ENCODE results near the gene SLC15A5.

DNA sequence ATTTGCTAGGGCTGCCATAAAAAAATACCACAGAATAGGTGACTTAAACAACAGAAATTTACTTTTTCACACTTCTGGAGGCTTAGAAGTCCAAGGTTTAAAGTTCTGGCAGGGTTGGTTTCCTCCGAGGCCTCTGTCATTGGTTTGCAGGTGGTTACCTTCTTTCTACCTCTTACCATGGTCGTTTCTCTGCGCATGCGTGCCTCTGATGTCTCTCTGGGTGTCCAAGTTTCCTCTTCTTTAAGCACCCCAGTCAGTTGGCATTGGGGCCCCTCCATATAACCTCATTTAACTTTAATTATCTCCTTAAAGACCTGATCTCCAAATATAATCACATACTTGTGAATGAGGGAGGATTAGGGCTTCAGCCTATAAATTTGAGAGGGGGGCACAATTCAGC, 103.2 kb downstream of the SLC15A5 start:
- no peak for TF ChIP-seq ZNF274 (IDR thresholded peaks at IDR 0.05; ENCODE audit: low read depth, low read length)
- TF ChIP-seq YY1 (IDR thresholded peaks at IDR 0.05; ENCODE audit: insufficient read depth, insufficient read length): no peak
- no peak for TF ChIP-seq SUZ12 (IDR thresholded peaks at IDR 0.05; ENCODE audit: extremely low read depth, insufficient read depth, insufficient read length)
